Epithelial cell of prostate (primary cell): ENCODE data around the gene ALX4.

Experiments
- DNase-seq: peaks from one replicate; pipeline ENCODE4 v3.0.0-alpha.2; 2011; ENCODE audit warnings: low read depth, low spot score
- H3K27ac ChIP-seq: fragments of 450-650 bp; 2 replicates; pipeline ENCODE4 v1.5.1; 2017; ENCODE audit warnings: mild to moderate bottlenecking

Gene ALX4

DNA sequence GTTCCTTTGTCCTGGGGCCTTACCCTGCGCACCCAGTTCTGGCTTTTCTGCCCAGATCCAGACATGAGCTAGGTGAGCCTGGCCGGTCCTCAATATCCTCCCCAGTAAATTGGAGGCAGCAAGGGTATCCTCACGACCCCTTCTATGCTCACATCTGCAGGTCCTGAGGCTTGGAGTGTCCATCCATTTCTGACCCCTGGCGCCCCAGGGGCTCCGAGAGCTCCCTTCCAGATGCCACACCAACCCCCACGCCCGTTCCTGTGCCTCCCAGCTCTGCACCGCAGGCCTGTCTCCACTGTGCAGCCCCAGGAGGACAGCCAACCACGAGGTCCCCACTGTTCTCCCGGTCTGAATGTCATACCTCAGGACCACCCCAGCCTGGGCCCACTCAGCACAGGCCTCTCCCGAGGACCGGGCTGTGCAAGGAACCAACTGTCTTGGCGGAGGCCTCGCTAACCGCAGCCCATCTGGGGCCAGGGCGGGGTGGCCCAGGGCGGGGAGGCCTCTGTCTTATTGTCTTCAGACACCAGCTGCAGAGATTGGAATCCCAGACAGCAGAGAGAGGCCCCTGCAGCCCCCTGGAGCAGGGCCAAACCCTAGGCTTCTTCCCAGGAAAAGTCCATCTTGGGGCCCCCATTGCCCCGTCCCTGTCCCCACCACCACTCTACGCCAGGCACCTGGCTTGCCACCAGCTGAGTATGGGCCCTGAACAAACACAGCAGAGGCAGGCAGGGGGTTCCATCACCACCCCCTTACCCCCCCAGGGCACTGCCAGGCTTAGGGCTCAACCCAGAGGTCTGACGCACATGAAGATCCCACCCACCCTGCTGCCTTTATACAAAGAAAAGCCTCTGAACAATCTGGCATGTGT lies 39.3 kb downstream of the ALX4 start:
- no peak overlapping the region for H3K27ac ChIP-seq
- no peak for DNase-seq

DNA sequence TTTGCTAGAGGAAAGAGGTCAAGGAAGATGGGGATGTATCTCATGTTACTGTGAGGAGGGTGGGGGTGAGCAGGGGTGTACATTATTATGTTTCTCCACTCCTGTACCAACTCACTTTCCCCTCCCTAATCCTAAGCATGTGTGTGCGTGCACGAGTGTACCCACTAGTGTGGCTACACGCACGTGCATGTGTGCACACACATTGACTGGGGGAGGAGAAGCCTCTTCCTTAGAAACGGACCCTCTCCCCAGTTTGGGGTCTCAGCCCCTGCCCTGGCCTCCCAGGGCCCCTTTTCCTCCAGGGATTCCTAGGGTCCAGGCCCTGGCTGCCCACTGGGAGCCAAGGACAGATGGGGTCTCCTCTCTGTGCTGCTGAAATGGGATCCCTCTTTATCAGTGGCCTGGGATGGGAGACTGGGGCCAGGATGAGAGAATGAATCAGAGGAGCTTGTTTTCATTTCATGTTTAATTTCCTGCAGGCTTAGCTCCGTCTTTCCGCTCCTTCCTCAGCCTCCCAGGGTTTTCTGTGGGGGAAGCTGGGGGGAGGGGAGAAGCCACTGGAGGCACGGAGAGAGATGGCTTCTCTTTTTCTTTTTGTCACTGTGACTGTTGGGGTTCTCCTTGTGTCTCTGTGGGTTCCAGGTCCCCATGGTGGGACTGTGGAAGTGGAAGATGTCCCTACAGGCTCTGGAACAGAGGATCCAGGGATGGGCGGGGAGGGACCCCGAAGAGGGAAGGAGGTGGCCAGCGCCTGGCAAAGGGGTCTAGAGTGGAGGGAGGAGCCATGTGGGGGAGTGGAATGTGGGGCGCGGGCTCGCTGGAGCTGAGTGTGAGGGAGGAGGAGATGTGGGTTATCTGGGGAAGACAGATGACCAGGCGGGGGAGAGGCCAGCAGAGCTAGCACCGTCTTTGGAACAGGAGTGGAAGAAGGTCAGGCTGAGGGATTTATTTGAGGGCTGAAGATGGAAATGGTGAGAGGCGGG lies 40.3 kb downstream of the ALX4 start:
- DNase-seq, result no peak
- no peak overlapping the region for H3K27ac ChIP-seq

DNA sequence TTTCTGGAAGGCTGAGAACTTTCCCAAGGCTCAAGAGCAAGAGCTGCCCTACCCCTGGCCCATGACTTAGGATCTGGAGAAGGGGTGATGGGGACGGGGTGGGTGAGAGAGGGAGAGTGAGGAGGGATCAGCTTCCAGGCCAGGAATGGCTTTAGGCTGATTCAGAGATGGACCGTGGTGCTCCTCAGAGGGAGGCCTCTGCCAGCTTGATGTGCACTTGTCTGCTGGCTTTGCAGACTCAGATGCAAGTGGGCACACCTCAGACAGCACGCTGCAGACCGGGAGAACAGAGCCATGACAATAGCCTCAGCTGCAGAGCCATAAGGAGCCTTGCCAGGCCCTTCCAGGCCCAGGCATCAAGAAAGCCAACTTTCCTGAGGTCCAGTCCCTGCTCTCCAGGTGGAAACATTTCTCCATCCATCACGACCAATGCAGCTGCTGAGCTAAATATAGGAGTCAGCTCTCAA lies 41.3 kb downstream of the ALX4 start:
- H3K27ac ChIP-seq, result no peak overlapping the region
- no peak for DNase-seq

DNA sequence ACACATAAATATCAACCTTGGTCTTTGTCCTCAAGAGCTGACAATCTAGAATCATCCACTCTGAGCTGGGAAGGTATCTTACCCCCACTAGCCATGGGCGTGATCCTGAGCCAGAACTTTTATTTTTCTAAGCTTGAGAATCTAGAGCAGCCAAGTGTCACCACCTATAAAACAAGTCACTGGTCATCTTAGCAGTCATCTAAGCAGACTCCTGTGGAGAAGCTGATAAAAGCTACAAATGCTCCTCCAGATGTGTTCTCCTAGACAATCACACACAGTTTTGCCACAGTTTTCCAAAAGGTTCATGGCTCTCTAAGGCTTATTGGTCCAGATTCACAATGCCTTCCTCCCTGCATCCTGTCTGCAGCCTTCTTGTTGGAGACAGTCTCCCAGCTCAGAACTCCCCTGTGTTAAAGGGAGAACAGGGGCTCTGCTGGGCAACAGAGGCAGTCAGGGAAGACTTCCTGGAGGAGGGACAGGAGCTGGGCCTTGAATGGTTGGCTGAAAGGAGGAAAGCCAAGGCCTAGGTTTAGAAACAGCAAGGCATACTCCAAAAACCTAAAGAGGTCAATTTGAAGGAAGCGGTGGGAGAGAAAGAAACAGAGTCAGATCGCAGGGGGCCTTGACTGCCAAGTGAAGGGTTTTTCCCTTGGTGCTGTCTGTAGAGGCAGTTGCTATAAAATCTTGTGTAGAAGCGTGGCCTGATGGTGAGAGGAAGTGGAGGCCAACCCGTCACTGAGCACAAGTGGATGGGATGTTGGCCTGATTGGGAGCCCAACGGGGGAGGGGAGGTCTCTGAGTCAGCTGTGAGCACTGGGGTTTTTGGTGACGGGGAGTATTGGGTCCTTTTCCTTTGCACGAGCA lies 42.0 kb downstream of the ALX4 start:
- H3K27ac ChIP-seq, result no peak overlapping the region
- no peak for DNase-seq

DNA sequence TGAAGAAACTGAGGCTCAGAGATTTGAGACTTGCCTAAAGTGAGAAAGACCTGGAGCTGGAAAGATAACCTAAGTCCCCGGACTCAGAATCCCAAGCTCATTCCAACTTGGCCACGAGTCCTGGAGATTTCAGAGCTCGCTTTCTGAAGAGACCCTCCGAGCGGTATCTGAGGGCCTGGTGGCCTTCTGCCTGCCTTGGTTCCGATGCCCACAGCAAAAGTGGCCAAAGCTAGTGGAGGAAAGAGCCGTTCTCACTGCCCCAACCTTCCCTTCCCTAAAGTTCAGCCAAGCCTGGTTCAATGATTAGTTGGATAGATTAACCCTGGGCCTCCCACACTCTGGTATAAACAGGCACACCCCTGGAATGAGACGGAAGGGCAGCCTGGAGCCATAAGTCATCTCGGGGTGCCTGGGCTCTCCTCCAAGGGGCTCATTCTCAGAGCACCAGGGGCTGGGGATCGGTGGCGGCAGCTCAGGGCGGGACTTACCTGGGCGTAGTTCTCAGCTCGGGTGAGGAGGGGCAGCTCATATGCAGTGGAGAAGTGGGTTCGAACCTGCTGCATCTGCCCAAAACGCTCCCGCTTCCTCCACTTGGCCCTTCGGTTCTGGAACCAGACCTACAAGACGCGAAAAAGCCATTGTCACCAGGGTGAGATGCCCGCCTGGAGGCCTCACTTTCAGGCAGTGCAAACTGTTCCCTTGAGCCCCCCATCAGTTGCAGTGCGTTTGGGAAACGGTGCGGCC lies 42.8 kb downstream of the ALX4 start:
- H3K27ac ChIP-seq, result no peak overlapping the region
- no peak for DNase-seq

DNA sequence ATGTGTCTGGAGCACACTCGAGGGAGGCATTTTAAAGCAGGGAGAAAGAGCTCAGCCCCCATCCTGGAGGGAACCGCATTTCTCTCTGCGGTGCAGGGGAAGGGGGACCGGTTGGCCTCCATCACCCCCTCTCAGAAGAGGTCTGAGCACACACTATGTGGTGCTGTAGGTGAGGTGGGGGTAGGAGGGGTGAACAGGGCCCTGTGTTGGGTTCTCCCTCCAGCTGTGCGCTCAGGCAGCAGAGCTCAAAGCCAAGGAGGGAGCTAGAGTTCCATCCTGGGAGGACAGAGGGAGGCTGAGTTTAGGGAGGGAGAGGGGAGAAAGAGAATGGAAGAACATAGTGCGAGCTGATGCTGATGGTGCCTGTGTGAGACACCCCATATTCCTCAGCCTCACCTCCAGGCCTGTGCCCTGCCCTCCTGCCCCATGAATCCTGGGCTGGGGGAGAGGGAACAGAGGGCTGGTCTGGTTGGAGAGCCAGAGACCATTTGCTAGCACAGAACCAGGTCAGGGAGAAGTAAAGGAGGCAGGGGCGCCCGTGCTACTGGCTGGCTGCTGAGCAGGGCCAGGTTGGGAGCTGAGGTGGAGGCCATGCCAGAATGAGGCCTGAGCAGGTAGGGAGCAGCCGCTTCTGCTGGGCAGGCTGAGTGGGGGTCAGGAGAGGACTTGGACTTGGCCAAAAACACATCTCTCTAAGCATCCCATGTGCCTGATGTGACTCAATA lies 43.7 kb downstream of the ALX4 start:
- no peak overlapping the region for H3K27ac ChIP-seq
- no peak for DNase-seq

DNA sequence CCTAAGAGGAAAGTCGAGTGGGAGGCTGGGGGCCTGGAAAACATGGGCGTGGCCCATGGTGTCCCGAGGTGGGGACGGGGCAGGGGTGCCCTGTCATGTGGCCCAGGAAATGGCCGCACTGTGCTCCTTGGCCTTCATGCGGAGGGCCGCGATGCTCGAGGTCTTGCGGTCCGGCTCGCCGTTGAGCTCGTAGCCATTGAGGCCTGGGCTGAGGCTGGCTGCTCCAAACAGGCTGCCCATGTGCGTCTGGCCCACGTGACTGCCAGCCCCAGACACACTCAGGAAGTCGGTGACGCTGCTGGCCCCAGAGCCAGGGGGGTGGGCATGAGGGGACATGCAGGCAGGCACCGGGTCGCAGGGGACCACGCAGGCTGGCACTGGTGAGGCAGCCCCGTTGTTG lies 45.2 kb downstream of the ALX4 start:
- no peak for DNase-seq
- no peak overlapping the region for H3K27ac ChIP-seq

DNA sequence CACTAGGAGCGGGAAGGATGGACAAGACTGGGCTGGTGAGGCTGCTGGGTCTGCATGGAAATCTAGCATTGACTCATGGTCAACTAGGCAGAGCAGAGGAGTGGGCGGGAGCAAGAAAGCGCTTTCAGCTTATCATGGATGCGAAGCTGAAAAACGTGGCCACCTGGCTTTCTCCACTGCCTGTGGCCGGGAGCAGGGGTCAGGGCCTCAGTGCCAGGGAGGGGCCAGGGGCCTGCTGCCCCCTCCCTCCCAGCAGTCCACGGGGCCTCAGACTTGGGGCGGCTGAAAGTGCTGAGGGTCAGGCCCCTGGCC lies 45.5 kb downstream of the ALX4 start:
- no peak overlapping the region for H3K27ac ChIP-seq
- no peak for DNase-seq

DNA sequence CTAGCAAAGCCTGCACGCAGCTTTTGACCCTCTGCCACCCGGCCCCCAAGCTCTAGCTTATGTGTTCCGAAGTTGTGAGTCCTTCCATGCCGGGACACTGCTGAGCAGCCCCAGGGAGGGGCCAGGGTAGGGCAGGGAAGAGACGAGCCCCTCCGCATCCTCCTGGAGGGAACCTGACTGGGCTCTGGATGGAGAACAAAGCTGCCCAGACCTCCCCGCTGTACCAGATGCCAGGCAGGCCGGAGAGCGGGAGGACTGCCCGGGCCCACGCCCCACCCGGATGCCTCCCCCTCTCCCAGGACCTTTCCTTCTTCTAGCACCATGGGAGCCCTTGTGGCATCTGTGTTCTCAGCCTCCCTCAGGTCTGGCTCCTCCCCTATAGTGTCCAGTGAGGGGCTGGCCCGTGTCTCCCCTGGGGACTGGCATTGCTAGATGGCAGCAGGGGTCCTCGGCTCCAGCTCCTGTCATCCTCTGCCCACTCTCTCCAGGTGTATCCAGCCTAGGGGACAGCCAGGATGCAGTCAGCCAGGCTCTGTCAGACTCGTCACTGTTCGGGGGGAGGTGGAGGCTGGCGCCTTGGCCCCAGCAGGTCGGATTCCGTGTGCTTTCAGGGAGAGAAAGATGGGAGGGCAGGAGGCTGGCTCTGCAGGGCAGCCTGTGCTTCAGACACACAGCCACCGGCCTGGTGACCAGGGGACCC lies 46.1 kb downstream of the ALX4 start:
- no peak for DNase-seq

DNA sequence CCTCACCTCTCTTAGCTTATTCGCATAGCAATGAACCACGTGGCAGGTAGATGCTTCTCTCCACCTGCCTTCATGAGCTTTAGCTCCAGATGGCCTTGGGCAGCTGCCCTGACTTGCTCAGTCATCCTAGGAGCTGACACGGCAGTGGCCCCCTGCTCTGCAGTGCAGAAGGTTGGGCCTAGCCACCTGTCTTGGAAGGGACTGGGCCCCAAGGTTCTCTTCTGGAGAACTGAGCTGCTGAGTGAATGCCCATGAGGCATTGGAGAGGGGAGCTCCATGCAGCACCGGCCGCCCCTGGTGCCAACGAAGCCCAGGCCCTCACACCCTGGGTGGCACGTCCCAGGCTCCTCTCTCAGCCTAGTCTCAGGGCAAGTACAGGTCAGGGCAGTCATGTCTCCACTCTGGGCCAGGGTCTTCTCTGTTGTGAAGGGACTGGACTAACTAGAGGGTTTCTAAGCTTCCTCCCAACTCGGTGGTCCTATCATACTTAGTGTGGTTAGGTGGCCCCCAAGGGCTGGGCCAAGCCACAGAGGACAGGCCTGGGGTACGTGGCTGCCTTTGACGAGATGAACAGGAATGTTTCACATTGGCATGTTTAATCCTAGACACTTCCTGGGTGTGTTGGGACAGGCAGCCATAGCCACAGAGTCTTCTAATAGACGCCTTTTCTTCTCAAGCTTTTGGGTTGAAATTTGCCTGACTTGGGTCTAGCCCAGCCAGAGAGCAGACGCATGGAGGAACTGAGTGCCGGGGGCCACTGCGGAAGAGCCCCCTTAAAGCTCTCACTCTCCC lies 47.9 kb downstream of the ALX4 start:
- no peak overlapping the region for H3K27ac ChIP-seq
- DNase-seq, result no peak

More for the DNA sequence above, 46.1 kb downstream of the ALX4 start:
- no peak overlapping the region for H3K27ac ChIP-seq

DNA sequence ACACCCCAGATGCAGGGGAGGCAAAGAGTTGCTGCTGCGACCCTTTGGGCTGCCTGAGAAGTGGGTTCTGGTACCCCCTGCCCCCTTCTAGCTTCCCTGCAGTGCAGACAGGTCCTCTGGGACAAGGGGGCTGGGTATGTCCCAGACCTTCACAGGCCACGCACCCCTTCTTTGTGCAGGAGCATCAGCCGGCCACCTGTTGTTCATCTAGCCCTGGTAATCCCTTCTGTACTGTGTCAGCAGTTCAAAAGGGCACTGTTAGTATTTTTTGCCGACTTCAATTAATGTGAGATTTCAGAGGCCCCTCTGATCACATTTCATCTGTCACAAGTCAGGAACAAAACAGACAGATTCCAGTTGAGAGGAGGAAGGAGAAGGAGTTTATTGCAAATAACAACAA lies 49.9 kb downstream of the ALX4 start:
- DNase-seq, result no peak

DNA sequence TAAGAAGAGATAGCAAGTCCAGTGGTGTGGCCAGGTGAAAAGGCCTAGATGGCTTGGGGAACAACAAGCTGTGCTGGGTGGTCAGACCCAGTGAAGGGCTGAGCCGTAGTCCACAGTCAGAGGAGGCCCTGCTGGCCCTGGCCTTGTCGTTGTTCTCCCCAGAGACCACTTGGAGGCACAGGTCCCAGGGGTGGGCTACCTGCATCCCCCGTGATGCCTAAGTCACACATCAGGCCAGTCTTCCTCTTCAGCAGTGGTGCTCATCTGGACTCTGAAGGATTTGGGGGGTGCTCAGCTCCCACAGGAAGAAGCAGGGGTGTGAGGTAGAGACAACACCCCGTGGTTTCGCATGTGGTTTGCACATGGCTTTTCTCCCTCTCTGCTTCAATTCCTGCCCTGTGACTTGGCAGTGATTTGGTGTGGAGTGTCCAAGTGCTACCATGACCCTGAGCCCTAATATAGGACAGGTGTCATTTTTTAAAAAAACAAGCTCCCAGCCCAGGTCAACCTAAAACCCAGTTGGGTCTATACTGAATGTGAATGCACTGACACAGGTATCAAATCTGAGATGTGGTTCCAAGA lies 51.0 kb downstream of the ALX4 start:
- no peak for DNase-seq

More for the DNA sequence above, 49.9 kb downstream of the ALX4 start:
- no peak overlapping the region for H3K27ac ChIP-seq

DNA sequence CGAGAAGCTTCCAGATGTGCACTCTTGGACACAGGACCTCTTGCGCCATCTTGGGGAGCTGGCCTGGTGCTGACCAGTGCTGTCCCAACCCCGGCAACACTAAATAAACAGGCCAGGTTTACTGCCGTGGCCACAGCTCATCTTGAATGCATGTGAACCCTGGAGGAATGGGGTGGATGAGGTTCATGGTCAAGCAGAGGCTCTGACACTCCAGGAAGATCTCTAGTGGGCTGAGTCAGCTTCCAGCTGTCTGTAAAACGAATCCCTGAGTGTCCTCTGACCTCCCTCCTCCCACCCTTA lies 51.8 kb downstream of the ALX4 start:
- no peak for DNase-seq
- no peak overlapping the region for H3K27ac ChIP-seq

More for the DNA sequence above, 51.0 kb downstream of the ALX4 start:
- no peak overlapping the region for H3K27ac ChIP-seq

DNA sequence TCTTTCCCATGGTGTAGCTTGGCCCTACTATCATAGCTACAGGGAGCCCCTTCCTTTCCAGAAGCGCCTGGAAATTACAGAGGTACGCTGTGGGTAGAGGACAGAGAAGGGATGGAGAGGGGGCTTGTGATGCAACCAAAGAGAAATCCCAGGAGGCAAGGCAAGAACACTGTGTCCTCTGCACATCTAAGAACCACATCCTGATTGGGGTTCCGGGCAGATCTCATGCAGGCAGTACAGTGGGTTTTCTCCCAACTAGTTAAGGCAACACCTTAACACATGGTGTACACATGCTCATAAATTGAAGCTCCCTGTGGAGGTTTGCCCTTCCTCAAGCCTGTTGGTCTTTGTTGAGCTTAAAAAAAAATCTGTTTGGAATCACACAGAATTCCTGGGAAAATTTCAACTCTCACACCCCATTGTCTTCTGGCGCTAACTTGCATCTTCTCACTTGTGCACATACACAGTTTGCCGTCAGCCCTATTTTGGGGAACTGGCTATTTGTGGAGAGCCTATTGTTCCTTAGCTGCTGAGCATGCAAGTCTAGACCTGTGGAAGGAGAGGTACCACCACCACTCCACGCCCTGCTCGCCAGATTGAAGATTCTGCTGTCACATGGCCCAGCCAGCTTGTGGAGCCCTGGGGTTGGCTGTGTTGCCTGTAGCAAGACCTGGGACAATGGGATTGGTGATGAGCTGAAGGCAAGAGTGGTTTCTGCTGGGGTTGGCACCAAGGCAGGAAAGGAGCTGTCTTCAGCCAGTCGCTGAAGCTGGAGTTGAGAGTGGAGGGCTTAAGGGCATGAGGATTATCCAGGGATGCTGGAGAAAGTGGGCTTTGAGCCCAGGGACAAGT lies 52.4 kb downstream of the ALX4 start:
- no peak overlapping the region for H3K27ac ChIP-seq
- no peak for DNase-seq

DNA sequence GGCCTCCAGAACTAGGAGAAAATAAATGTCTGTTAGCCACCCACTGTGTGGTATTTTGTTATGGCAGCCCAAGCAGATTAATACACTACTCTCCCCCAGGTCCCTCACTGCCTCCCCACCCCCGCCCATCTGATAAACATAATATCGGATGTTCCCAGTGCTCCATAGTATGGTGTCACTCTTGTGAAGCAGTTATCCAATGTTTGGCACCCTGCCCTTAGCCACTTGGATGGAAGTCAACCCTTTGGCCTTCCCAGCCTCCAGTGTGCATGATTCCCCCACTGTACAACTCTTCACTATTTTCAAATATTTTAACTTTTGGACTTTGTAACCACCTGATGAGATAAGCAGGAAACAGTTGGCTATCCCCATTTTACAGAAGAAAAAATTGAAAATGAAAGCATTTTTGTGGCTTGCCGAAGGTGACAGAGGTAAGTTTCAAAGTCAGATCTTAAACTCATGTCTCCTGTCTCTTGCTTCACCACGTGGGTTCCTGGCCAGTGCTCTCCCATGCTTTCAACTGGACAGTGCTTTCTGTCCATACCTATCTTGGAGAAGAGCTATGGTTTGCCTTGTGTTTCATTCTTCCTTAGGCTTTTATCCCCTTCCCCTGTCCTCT lies 53.2 kb downstream of the ALX4 start:
- no peak for DNase-seq
- no peak overlapping the region for H3K27ac ChIP-seq
